ENCODE data around the gene TMEM187.

DNA sequence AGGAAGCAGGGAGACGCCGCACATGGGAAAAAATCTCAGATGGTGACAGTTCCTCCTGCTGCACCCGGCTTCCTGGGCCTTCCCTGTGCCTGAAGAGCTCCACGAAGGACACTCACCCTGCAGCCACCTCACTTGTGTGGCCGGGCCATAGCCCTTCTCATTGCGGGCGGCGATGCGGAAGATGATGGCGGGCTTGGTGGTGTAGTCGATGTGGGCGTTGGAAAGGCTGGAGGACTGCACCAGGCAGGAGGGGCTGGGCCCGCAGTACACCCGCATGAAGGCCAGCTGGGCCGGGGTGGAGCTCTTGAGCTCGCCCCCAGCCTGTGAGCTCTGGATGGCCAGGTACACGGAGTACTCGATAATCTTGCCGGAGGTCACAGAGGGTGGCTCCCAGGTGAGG is 22.4 kb upstream of the TMEM187 start:
- TF ChIP-seq CTCF (IDR thresholded peaks at IDR 0.05 in 8 of 11, conservative IDR thresholded peaks at IDR 0.05 in 3 of 11), result no peak
- no peak for TF ChIP-seq POLR2A (IDR thresholded peaks at IDR 0.05)

Measured in spleen (tissue), 7 donors.